HG02571 (cell line): ENCODE measurements around the gene NOTCH2.

ENCODE experiments used
- ATAC-seq: cut with Tn5 transposase; IDR thresholded peaks from one replicate; pipeline ENCODE4 v1.9.1; 2021; ENCODE audit warnings: mild to moderate bottlenecking, moderate library complexity; ENCODE audit not compliant: unreplicated experiment

Gene NOTCH2

GRCh38 chr1:119883826-119884225 is 185.6 kb downstream of the NOTCH2 start:
- no peak for ATAC-seq

- ATAC-seq, result no peak
These were observed 187.1 kb downstream of the NOTCH2 start for GRCh38 chr1:119882132-119883049.

- no peak for ATAC-seq
These were observed 189.7 kb downstream of the NOTCH2 start for GRCh38 chr1:119879510-119880434.

- ATAC-seq, result no peak
These were observed 191.3 kb downstream of the NOTCH2 start for GRCh38 chr1:119878171-119878570.

- no peak for ATAC-seq
These were observed 195.3 kb downstream of the NOTCH2 start for GRCh38 chr1:119874186-119874585.

GRCh38 chr1:119873135-119874015 is 196.1 kb downstream of the NOTCH2 start:
- no peak for ATAC-seq

- ATAC-seq, result no peak
These were observed 197.6 kb downstream of the NOTCH2 start for GRCh38 chr1:119871881-119872280.

- no peak for ATAC-seq
These were observed 198.4 kb downstream of the NOTCH2 start for GRCh38 chr1:119870917-119871596.

GRCh38 chr1:119869995-119870394 is 199.5 kb downstream of the NOTCH2 start:
- ATAC-seq, result no peak

- ATAC-seq, result no peak
These were observed 201.3 kb downstream of the NOTCH2 start for GRCh38 chr1:119868176-119868575.

- no peak for ATAC-seq
These were observed 203.0 kb downstream of the NOTCH2 start for GRCh38 chr1:119866451-119866850.

GRCh38 chr1:119865627-119866026 is 203.8 kb downstream of the NOTCH2 start:
- ATAC-seq, result no peak

- ATAC-seq, result no peak
These were observed 207.2 kb downstream of the NOTCH2 start for GRCh38 chr1:119862276-119862675.
